Stimulated activated CD4-positive, alpha-beta T cell treated with anti-CD3 and anti-CD28 coated beads, Interleukin-15, amount 100 ng/mL, for 48 hours (primary cell): ENCODE results near the gene RNF220.
A peak's percentile ranks its signal among the peaks of the same experiment; 100 is the strongest.

ENCODE experiments used
- DNase-seq, 2 donors: peaks; one replicate each; pipeline ENCODE4 v3.0.0-alpha.2; 2020; ENCODE audit warnings: low read depth in 2 of 2

Gene RNF220

GRCh38 chr1:44636688-44637598 lies 231.9 kb downstream of the RNF220 start:
- no peak for DNase-seq

GRCh38 chr1:44637702-44638411 lies 232.8 kb downstream of the RNF220 start:
- no peak for DNase-seq

- DNase-seq = no peak
Observed at GRCh38 chr1:44640200-44640853, 235.3 kb downstream of the RNF220 start.

GRCh38 chr1:44641126-44642102 lies 236.4 kb downstream of the RNF220 start:
- DNase-seq = no peak

GRCh38 chr1:44642255-44642654 lies 237.2 kb downstream of the RNF220 start:
- DNase-seq = no peak

- no peak for DNase-seq
Observed at GRCh38 chr1:44642925-44643324, 237.9 kb downstream of the RNF220 start.

DNA sequence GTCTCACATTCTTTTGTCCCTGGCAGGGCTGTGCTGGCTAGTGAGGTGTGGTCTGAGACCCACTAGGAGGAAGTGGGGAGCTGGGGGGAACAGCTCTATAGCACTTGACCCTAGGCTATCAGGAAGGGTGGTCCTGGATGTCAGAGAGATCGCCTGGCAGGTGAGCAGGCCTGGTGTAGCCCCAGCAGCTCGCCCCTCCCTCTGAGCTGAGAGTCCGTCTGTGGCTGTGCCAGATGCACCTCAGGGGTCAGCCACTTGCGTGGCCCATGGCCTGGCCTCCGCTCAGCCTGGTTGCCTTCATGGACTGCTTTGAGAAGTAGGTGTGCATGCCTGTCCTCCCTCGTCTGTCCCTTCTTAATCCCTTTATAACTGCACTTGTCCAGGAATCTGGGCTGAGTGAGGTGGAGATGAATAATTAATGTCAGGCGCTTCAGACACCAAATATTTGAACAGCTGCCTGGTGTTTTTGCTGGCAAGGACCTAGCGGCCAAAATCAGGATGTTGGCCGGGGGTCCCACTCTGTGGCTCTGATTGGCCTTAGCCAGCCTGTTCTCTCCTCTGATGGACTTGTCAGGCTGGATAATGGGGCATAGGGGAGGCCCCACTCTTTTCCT lies 238.8 kb downstream of the RNF220 start:
- DNase-seq = no peak

- no peak for DNase-seq
Observed at GRCh38 chr1:44644806-44645205, 239.8 kb downstream of the RNF220 start.

GRCh38 chr1:44645476-44646244 lies 240.6 kb downstream of the RNF220 start:
- DNase-seq = no peak

DNA sequence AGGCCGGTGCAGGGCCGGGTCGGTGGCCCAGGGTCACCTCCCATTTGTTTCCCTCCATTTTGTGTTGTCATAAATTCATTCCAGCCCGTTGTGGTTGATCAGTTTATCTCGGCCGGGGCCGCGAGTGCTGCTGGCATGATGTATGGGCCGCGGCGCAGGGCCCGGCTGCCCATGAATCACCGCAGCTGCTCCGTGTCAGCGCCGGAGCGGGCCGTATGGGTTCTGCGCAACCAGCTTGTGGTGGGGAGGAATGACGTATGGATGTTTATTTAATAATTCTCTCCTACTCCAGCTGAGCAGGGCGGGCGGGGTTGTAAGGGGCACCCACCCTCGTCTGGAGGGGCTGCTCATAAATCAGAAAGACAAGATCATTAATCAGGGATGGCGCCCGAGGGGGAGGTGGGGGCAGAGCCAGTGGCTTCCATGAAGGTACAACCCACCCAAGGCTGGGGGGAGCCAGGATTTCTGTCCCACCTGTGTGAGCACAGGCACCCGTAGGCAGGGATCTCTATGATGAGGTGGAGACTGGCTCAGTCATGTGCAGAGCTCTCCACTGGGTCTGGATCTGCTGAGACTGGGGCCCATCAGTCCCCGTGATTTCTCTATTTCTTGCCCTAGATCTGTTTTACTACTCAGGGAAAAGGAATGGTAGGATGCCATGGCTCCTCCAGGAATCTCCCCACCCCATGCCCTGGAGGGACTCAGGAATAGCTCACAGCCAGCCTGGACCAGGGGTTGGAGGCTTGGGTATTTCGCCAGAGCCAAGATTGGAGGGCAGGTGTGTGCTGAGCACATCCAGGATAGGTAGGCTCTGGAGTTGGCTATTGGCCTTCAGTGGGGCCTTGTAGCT lies 241.4 kb downstream of the RNF220 start:
- DNase-seq = no peak

GRCh38 chr1:44647896-44648295 lies 242.8 kb downstream of the RNF220 start:
- DNase-seq = no peak

- DNase-seq = no peak
Observed at GRCh38 chr1:44648529-44649250, 243.6 kb downstream of the RNF220 start.

- no peak for DNase-seq
Observed at GRCh38 chr1:44649788-44650158, 244.7 kb downstream of the RNF220 start.

- DNase-seq = no peak
Observed at GRCh38 chr1:44650159-44650831, 245.2 kb downstream of the RNF220 start.

DNA sequence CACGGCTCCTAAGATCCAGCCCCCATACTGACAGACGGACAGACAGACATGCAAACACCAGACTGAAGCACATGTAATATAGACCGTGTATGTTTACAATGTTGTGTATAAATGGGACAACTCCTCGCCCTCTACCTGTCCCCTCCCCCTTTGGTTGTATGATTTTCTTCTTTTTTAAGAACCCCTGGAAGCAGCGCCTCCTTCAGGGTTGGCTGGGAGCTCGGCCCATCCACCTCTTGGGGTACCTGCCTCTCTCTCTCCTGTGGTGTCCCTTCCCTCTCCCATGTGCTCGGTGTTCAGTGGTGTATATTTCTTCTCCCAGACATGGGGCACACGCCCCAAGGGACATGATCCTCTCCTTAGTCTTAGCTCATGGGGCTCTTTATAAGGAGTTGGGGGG lies 246.0 kb downstream of the RNF220 start:
- DNase-seq = no peak

- peak; percentile 48 to 66 for DNase-seq
Observed at GRCh38 chr1:44652445-44653106, 247.5 kb downstream of the RNF220 start.
